ENCODE measurements around the gene RAVER2.
A peak's percentile ranks its signal among the peaks of the same experiment; 100 is the strongest.
"Not testable (repeated sequence)": the region's sequence is repeated elsewhere in the genome, so short reads cannot be mapped to it uniquely, and the experiment has no call there.

RAVER2 gene

GRCh38 chr1:64811131-64811530 lies 66.3 kb downstream of the RAVER2 start:
- no peak for DNase-seq (ENCODE audit: low read depth)

GRCh38 chr1:64814427-64814826 lies 69.6 kb downstream of the RAVER2 start:
- DNase-seq (ENCODE audit: low read depth) = no peak

GRCh38 chr1:64817364-64817763 lies 72.5 kb downstream of the RAVER2 start:
- not testable (repeated sequence) for DNase-seq (ENCODE audit: low read depth)

- not testable (repeated sequence) for DNase-seq (ENCODE audit: low read depth)
Observed at GRCh38 chr1:64820572-64820971, 75.7 kb downstream of the RAVER2 start.

GRCh38 chr1:64822621-64823020 lies 77.7 kb downstream of the RAVER2 start:
- DNase-seq (ENCODE audit: low read depth) = no peak

GRCh38 chr1:64823691-64824476 lies 79.0 kb downstream of the RAVER2 start:
- DNase-seq (ENCODE audit: low read depth) = peak; percentile 25

GRCh38 chr1:64826991-64827390 lies 82.1 kb downstream of the RAVER2 start:
- DNase-seq (ENCODE audit: low read depth) = no peak

GRCh38 chr1:64828829-64829228 lies 84.0 kb downstream of the RAVER2 start:
- DNase-seq (ENCODE audit: low read depth) = no peak

GRCh38 chr1:64829411-64830029 lies 84.6 kb downstream of the RAVER2 start:
- no peak for DNase-seq (ENCODE audit: low read depth)

GRCh38 chr1:64830030-64830651 lies 85.3 kb downstream of the RAVER2 start:
- DNase-seq (ENCODE audit: low read depth) = no peak

GRCh38 chr1:64834734-64835133 lies 89.9 kb downstream of the RAVER2 start:
- no peak for DNase-seq (ENCODE audit: low read depth)

GRCh38 chr1:64836802-64837201 lies 91.9 kb downstream of the RAVER2 start:
- no peak for DNase-seq (ENCODE audit: low read depth)

GRCh38 chr1:64838486-64838885 lies 93.6 kb downstream of the RAVER2 start:
- no peak for DNase-seq (ENCODE audit: low read depth)

- no peak for DNase-seq (ENCODE audit: low read depth)
Observed at GRCh38 chr1:64839261-64839660, 94.4 kb downstream of the RAVER2 start.

GRCh38 chr1:64839732-64840405 lies 95.0 kb downstream of the RAVER2 start:
- DNase-seq (ENCODE audit: low read depth) = no peak

- no peak for DNase-seq (ENCODE audit: low read depth)
Observed at GRCh38 chr1:64841330-64842065, 96.6 kb downstream of the RAVER2 start.

- no peak for DNase-seq (ENCODE audit: low read depth)
Observed at GRCh38 chr1:64842224-64842623, 97.3 kb downstream of the RAVER2 start.

- no peak for DNase-seq (ENCODE audit: low read depth)
Observed at GRCh38 chr1:64843675-64844074, 98.8 kb downstream of the RAVER2 start.

- no peak for DNase-seq (ENCODE audit: low read depth)
Observed at GRCh38 chr1:64844175-64844574, 99.3 kb downstream of the RAVER2 start.

GRCh38 chr1:64844609-64845008 lies 99.7 kb downstream of the RAVER2 start:
- no peak for DNase-seq (ENCODE audit: low read depth)

GRCh38 chr1:64845831-64846425 lies 101.1 kb downstream of the RAVER2 start:
- no peak for DNase-seq (ENCODE audit: low read depth)
